ENCODE results near the gene MXRA7. TPM values are rescaled to one million over a fixed set of nuclear protein-coding genes. Genes with fewer than 3 reads are reported as not detected.

The MXRA7 gene
- total RNA-seq, 4 donors from 2014 or later, result 11.0 to 116 (median 39.2) TPM

DNA sequence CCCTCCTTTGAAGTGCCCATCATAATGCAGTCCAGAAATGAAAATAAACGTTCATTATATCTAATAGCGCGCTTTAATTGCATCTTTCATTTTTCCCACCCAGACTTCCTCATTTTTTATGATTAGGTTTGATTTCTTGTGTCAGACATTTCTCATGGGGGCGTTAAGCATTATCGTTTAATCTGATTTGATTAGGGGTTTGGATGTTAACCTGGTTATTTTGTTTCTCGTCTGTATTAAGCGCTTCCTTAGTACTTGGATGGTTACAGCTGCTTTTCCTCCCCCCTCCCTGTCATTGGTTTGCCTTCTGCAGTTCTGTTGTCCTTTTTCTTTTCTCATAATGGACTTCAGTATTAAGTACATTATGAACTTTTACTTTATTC, 27.7 kb upstream of the MXRA7 start:
- intact Hi-C loops (cut with DNase I), result no loop called here
- H3K4me1 ChIP-seq, result peaks cover 21 to 55% (median 40%) of the 10 kb centered on the region in 3 donors
- TF ChIP-seq POLR2A (IDR thresholded peaks at IDR 0.05), result no peak
- TF ChIP-seq, protein P1, sequence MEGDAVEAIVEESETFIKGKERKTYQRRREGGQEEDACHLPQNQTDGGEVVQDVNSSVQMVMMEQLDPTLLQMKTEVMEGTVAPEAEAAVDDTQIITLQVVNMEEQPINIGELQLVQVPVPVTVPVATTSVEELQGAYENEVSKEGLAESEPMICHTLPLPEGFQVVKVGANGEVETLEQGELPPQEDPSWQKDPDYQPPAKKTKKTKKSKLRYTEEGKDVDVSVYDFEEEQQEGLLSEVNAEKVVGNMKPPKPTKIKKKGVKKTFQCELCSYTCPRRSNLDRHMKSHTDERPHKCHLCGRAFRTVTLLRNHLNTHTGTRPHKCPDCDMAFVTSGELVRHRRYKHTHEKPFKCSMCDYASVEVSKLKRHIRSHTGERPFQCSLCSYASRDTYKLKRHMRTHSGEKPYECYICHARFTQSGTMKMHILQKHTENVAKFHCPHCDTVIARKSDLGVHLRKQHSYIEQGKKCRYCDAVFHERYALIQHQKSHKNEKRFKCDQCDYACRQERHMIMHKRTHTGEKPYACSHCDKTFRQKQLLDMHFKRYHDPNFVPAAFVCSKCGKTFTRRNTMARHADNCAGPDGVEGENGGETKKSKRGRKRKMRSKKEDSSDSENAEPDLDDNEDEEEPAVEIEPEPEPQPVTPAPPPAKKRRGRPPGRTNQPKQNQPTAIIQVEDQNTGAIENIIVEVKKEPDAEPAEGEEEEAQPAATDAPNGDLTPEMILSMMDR (IDR thresholded peaks at IDR 0.05), result no peak

DNA sequence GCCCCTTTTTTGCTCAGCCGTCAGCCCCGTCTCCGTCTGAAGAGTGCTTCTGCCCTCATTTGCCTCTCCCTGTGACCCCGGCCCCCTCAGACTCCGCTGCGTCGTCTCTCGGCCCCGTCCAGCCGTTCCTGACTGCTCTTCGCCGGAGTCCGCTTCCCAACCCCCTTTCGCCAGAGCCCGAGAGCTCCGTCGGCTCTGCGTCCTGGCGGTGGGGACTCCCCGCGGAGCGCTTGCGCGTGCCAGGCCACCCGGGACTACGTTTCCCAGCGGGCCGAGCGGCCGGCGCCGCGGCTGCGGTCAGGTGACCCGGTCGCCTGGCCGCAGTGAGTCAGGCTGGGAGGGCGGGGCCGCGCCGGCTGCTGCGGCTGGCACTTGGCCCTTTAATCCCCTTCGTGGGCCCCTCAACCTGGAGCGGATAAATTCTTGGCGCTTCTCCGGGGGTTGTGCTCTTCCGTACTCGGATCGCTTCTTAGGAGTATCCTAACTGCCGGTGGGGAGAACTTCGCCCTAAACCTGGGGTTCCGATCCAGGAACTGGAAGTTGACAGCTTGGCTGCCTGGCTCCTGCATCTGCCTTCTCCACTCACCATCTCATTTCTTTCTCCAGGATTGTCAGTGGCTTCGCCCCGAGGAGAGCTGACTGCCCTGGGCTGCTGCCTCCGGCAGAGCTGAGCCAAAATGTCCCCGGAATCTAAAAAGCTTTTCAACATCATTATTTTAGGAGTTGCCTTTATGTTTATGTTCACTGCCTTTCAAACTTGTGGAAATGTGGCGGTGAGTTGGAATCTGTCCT, 27.1 kb upstream of the MXRA7 start, which contains the start of gene MFSD11:
MFSD11 (plus strand) TSS at position 444 of the 792 bp plus-strand sequence; CDS start at position 678, 234 bp downstream.
- WGBS, 2 donors, result 0% methylated on average over 8 to 30 of the region's 57 CpGs
- TF ChIP-seq POLR2A (IDR thresholded peaks at IDR 0.05), result peak in 3 of 4 donors; percentile 54 to 57 (median 56)
- TF ChIP-seq, protein P1 (IDR thresholded peaks at IDR 0.05), result peak in 1 of 6 experiments; percentile 10
- H3K4me1 ChIP-seq, result peaks cover 21 to 61% (median 46%) of the 10 kb centered on the region in 3 donors
- intact Hi-C loops (cut with DNase I), result no loop called here
- H3K4me3 ChIP-seq, result peak within 1 kb of the TSS; percentile 72 to 98 (median 90)
- no peaks in the 10 kb centered on the region for H3K9me3 ChIP-seq
- H3K27me3 ChIP-seq, result no peaks in the 10 kb centered on the region
- H3K27ac ChIP-seq, result peak within 1 kb of the TSS; percentile 97 to 100 (median 99)
- no peak for DNase-seq
- H3K36me3 ChIP-seq, result peaks cover 0 to 48% (median 14%) of the 10 kb centered on the region in 3 donors

More for the DNA sequence above, 27.7 kb upstream of the MXRA7 start:
- Histone ChIP-seq H3K27ac (peak overlapping the region; percentile 97 to 100 (median 99)), H3K9me3 (no peaks in the 10 kb centered on the region), H3K36me3 (peaks cover 0 to 48% (median 11%) of the 10 kb centered on the region in 3 donors), H3K27me3 (no peaks in the 10 kb centered on the region), H3K4me3 (peak overlapping the region; percentile 72 to 98 (median 90))
- no peak for DNase-seq
- 2 to 3% methylated on average over 7 of the region's 7 CpGs for WGBS, 2 donors

DNA sequence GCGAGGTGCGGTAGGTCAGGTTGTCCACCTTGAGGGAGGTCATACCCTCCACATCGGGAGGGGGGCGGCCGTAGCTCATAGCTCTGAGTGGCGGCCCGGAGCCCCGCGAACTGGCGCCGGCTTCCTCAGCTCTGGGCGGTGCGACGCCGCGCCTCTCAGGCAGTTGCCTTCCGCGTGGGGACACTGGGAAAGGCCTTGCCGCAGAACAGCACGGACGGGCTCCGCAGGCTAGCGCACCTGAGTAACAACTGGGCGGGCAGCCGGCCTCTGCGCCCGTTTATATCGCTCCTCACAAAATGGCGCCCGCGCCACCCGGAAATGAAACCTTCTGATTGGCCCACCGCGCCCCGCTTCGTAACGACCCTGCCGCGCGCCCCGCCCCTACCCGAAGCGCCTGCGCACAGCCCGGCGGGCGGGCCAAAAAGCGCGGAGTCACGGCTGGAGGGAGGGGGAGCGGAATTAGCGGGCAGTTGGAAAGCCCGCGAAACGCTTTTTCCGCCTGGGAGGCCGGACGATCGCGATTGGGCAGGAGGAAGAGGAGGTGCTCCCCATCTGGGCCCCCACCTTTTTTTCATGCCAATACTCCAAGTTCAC, 26.4 kb upstream of the MXRA7 start, which contains the start of gene SRSF2:
SRSF2 (minus strand) TSS at position 250 of the 594 bp plus-strand sequence; CDS start at position 79, 171 bp downstream.
- Histone ChIP-seq H3K4me1 (peaks cover 21 to 68% (median 52%) of the 10 kb centered on the region in 3 donors), H3K36me3 (peaks cover 0 to 48% (median 14%) of the 10 kb centered on the region in 3 donors), H3K9me3 (no peaks in the 10 kb centered on the region), H3K4me3 (peak within 1 kb of the TSS; percentile 72 to 98 (median 90)), H3K27me3 (no peaks in the 10 kb centered on the region), H3K27ac (peak within 1 kb of the TSS; percentile 97 to 100 (median 99))
- DNase-seq, result peak; percentile 88
- no CpG with 5 or more reads among the region's 60 CpGs for WGBS, 2 donors
- intact Hi-C loops (cut with DNase I), result no loop called here
- TF ChIP-seq, protein P1 (IDR thresholded peaks at IDR 0.05), result peak in 2 of 6 experiments; percentile 14 to 27
- peak; percentile 89 to 100 (median 100) for TF ChIP-seq POLR2A (IDR thresholded peaks at IDR 0.05)

DNA sequence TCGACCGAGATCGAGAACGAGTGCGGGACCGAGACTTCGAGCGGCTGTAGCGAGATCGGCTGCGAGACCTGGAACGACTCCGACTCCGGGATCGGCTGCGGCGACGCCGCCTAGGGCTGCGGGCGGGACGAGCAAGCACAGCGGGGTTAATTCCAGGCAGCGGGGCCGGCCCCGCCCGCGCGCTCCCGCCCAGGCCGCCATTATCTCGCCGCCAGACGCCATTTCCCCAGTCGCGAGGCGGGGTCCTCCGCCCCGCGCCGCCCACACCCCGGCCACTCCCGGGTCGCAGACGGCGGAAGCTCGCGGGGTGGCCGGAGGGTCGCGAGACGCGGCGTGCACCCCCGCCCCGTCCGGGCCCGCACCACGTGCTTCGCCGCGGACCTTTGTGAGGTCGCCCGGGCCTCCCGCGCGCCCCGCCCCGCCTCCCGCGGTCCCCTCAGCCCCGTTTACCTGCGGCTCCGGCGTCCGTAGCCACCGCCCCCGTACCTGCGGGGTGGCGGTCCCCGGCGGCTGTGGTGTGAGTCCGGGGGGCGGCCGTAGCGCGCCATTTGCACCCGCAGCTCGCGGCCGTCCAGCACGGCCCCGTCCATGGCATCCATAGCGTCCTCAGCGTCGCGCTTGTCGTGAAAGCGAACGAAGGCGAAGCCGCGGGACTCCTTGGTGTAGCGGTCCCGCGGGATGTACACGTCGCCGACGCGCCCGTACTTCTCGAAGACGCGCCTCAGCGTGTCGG, 25.8 kb upstream of the MXRA7 start:
- Histone ChIP-seq H3K9me3 (no peaks in the 10 kb centered on the region), H3K27me3 (no peaks in the 10 kb centered on the region), H3K4me3 (peak overlapping the region; percentile 72 to 98 (median 90)), H3K36me3 (peaks cover 0 to 48% (median 14%) of the 10 kb centered on the region in 3 donors), H3K4me1 (peaks cover 21 to 75% (median 58%) of the 10 kb centered on the region in 3 donors), H3K27ac (peak overlapping the region; percentile 97 to 100 (median 99))
- intact Hi-C loops (cut with DNase I), result no loop called here
- WGBS, 2 donors, result 0% methylated on average over 9 of the region's 117 CpGs; no CpG with 5 or more reads in 1 of the 2 donors
- DNase-seq, result no peak
- TF ChIP-seq, protein P1 (IDR thresholded peaks at IDR 0.05), result peak in 2 of 6 experiments; percentile 12 to 21
- TF ChIP-seq POLR2A (IDR thresholded peaks at IDR 0.05), result peak in 2 of 4 donors; percentile 33 to 48
